ENCODE results near the gene SUCLG2.

The SUCLG2 gene

GRCh38 chr3:67646586-67647234 lies 7.7 kb downstream of the SUCLG2 start:
- Histone ChIP-seq H4K20me1 (ENCODE audit: insufficient read depth, low read length) (no peaks in the 10 kb centered on the region), H3K4me3 (ENCODE audit: low read length) (no peak overlapping the region)

GRCh38 chr3:67644827-67645226 lies 9.6 kb downstream of the SUCLG2 start:
- Histone ChIP-seq H3K79me2 (ENCODE audit: low read length) (peaks cover 54% of the 10 kb centered on the region), H4K20me1 (ENCODE audit: insufficient read depth, low read length) (no peaks in the 10 kb centered on the region), H3K4me1 (ENCODE audit: low read length) (no peaks in the 10 kb centered on the region), H3K9ac (ENCODE audit: low read length) (no peak overlapping the region), H2AFZ (ENCODE audit: low read length) (no peak overlapping the region), H3K4me2 (ENCODE audit: low read depth, low read length) (no peak overlapping the region), H3K27ac (ENCODE audit: low read length) (no peak overlapping the region), H3K9me3 (replicated peaks; ENCODE audit: insufficient read depth, low read length) (no peaks in the 10 kb centered on the region), H3F3A (ENCODE audit: insufficient read depth, low read length) (no peaks in the 10 kb centered on the region), H3K36me3 (replicated peaks; ENCODE audit: insufficient read depth, low read length) (no peaks in the 10 kb centered on the region), H3K9me2 (replicated peaks; ENCODE audit: insufficient read depth, low read length) (no peaks in the 10 kb centered on the region), H3K4me3 (ENCODE audit: low read length) (no peak overlapping the region), H3K27me3 (replicated peaks; ENCODE audit: insufficient read depth, low read length) (no peaks in the 10 kb centered on the region)
- TF ChIP-seq EZH2 (optimal IDR thresholded peaks at IDR 0.05; ENCODE audit: low read depth, low read length): no peak
- DNase-seq: no peak

More at GRCh38 chr3:67646586-67647234, 7.7 kb downstream of the SUCLG2 start:
- Histone ChIP-seq H3K9me2 (replicated peaks; ENCODE audit: insufficient read depth, low read length) (no peaks in the 10 kb centered on the region), H3K4me1 (ENCODE audit: low read length) (no peaks in the 10 kb centered on the region), H3K27ac (ENCODE audit: low read length) (no peak overlapping the region), H3K9me3 (replicated peaks; ENCODE audit: insufficient read depth, low read length) (no peaks in the 10 kb centered on the region), H3F3A (ENCODE audit: insufficient read depth, low read length) (no peaks in the 10 kb centered on the region), H2AFZ (ENCODE audit: low read length) (no peak overlapping the region), H3K27me3 (replicated peaks; ENCODE audit: insufficient read depth, low read length) (no peaks in the 10 kb centered on the region), H3K79me2 (ENCODE audit: low read length) (peaks cover 59% of the 10 kb centered on the region), H3K36me3 (replicated peaks; ENCODE audit: insufficient read depth, low read length) (no peaks in the 10 kb centered on the region), H3K4me2 (ENCODE audit: low read depth, low read length) (no peak overlapping the region), H3K9ac (ENCODE audit: low read length) (no peak overlapping the region)
- DNase-seq: no peak
- TF ChIP-seq EZH2phosphoT487 (IDR thresholded peaks at IDR 0.05; ENCODE audit: low read length) (no peak), EZH2 (optimal IDR thresholded peaks at IDR 0.05; ENCODE audit: low read depth, low read length) (no peak), CTCF (IDR thresholded peaks at IDR 0.05; ENCODE audit: low read length) (no peak)

DNA sequence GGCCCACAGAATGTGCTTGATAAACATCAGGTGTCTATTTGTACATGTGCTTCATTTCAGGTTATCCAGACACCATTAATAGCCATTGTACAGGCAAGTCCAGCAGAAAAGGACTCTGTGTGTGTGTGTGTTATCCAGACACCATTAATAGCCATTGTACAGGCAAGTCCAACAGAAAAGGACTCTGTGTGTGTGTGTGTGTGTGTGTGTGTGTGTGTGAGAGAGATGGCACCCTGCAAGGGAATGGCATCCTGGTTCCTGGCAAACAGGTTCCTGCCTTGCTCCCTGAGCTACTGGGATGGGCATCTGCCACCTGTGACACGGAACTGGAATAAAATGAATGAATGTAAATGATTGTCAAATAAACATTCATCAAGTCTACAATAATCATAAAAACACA lies 11.7 kb downstream of the SUCLG2 start:
- Histone ChIP-seq H3K9ac (ENCODE audit: low read length) (no peak overlapping the region), H3K4me3 (ENCODE audit: low read length) (no peak overlapping the region), H3F3A (ENCODE audit: insufficient read depth, low read length) (no peaks in the 10 kb centered on the region), H3K4me2 (ENCODE audit: low read depth, low read length) (no peak overlapping the region), H3K27ac (ENCODE audit: low read length) (no peak overlapping the region), H3K36me3 (replicated peaks; ENCODE audit: insufficient read depth, low read length) (no peaks in the 10 kb centered on the region), H3K9me2 (replicated peaks; ENCODE audit: insufficient read depth, low read length) (no peaks in the 10 kb centered on the region), H2AFZ (ENCODE audit: low read length) (no peak overlapping the region), H3K9me3 (replicated peaks; ENCODE audit: insufficient read depth, low read length) (no peaks in the 10 kb centered on the region), H3K27me3 (replicated peaks; ENCODE audit: insufficient read depth, low read length) (no peaks in the 10 kb centered on the region), H4K20me1 (ENCODE audit: insufficient read depth, low read length) (no peaks in the 10 kb centered on the region), H3K79me2 (ENCODE audit: low read length) (peaks cover 51% of the 10 kb centered on the region), H3K4me1 (ENCODE audit: low read length) (no peaks in the 10 kb centered on the region)
- no peak for TF ChIP-seq EZH2phosphoT487 (IDR thresholded peaks at IDR 0.05; ENCODE audit: low read length)
- no peak for TF ChIP-seq CTCF (IDR thresholded peaks at IDR 0.05; ENCODE audit: low read length)
- TF ChIP-seq EZH2 (optimal IDR thresholded peaks at IDR 0.05; ENCODE audit: low read depth, low read length): no peak
- DNase-seq: no peak

DNA sequence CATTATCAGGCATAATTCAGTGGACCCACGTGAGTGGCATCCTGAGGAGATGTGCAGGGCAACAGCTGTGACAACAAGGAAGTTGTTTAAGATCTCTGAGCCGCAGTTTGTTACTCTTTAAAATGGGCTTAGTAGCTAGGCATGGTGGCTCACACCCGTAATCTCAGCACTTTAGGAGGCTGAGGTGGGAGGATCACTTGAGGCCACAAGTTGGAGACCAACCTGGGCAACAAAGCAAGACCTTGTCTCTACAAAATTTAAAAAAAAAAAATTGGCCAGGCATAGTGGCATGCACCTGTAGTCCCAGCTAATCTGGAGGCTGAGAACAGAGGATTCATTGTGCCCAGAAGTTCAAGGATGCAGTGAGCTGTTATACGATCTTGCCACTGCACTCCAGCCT lies 12.2 kb downstream of the SUCLG2 start:
- no peak overlapping the region for H3K4me3 ChIP-seq (ENCODE audit: low read length)
- H3K27ac ChIP-seq (ENCODE audit: low read length): no peak overlapping the region
- no peak overlapping the region for H3K9ac ChIP-seq (ENCODE audit: low read length)
- H3K79me2 ChIP-seq (ENCODE audit: low read length): peaks cover 50% of the 10 kb centered on the region
- H3K36me3 ChIP-seq (replicated peaks; ENCODE audit: insufficient read depth, low read length): no peaks in the 10 kb centered on the region
- H3K9me2 ChIP-seq (replicated peaks; ENCODE audit: insufficient read depth, low read length): no peaks in the 10 kb centered on the region
- TF ChIP-seq EZH2phosphoT487 (IDR thresholded peaks at IDR 0.05; ENCODE audit: low read length) (no peak), EZH2 (optimal IDR thresholded peaks at IDR 0.05; ENCODE audit: low read depth, low read length) (no peak), CTCF (IDR thresholded peaks at IDR 0.05; ENCODE audit: low read length) (no peak)
- no peak for DNase-seq
- H3K4me2 ChIP-seq (ENCODE audit: low read depth, low read length): no peak overlapping the region
- no peaks in the 10 kb centered on the region for H3K27me3 ChIP-seq (replicated peaks; ENCODE audit: insufficient read depth, low read length)
- H3K4me1 ChIP-seq (ENCODE audit: low read length): no peaks in the 10 kb centered on the region
- no peak overlapping the region for H2AFZ ChIP-seq (ENCODE audit: low read length)
- H3K9me3 ChIP-seq (replicated peaks; ENCODE audit: insufficient read depth, low read length): no peaks in the 10 kb centered on the region
- H3F3A ChIP-seq (ENCODE audit: insufficient read depth, low read length): no peaks in the 10 kb centered on the region
- no peaks in the 10 kb centered on the region for H4K20me1 ChIP-seq (ENCODE audit: insufficient read depth, low read length)

Data from MM.1S (cell line).